Breast epithelium (tissue), 4 donors: ENCODE measurements around the gene MRPS15. TPM values are rescaled to one million over a fixed set of nuclear protein-coding genes. Genes with fewer than 3 reads are reported as not detected.

Experiments used
- DNase-seq, 2 donors: peaks; one replicate each; pipeline ENCODE4 v3.0.0-alpha.2; 2019; ENCODE audit warnings: low spot score in 2 of 2
- H3K27ac ChIP-seq, 2 donors: fragments of 200-600 bp; sonication (generic) in 1 of 2; one replicate each; pipeline ENCODE4 v1.5.1; 2016 to 2019; ENCODE audit warnings: mild to moderate bottlenecking in 1 of 2
- H3K27me3 ChIP-seq, 2 donors: fragments of 200-600 bp; sonication (generic) in 1 of 2; one replicate each; pipeline versions ENCODE4 v1.5.1 to v1.6.0; 2017 to 2019; ENCODE audit warnings: control low read depth in 1 of 2, mild to moderate bottlenecking in 1 of 2
- H3K36me3 ChIP-seq: fragments of 200-600 bp; one replicate; pipeline ENCODE4 v1.5.1; 2019
- H3K4me1 ChIP-seq, 2 donors: fragments of 200-600 bp; sonication (generic); one replicate each; pipeline ENCODE4 v1.5.1; 2016 to 2019; ENCODE audit warnings: control low read depth in 1 of 2
- H3K4me3 ChIP-seq, 3 donors: fragments of 200-600 bp; sonication (generic); 1 replicate in 2 of 3; 2 replicates in 1 of 3; pipeline ENCODE4 v1.5.1; 2016 to 2019; ENCODE audit warnings: mild to moderate bottlenecking in 3 of 3, moderate library complexity in 2 of 3
- H3K9me3 ChIP-seq, 2 donors: fragments of 200-600 bp; sonication (generic) in 1 of 2; one replicate each; pipeline ENCODE4 v1.5.1; 2016 to 2019; ENCODE audit warnings: control low read depth in 1 of 2
- POLR2A ChIP-seq: fragments of 450-650 bp; IDR thresholded peaks from one replicate; pipeline ENCODE4 v1.6.1; 2016; ENCODE audit warnings: antibody characterized with exemption, mild to moderate bottlenecking, moderate library complexity
- POLR2AphosphoS5 ChIP-seq, 3 donors: sonication (generic); formaldehyde crosslinking; IDR thresholded peaks; one replicate each; pipeline ENCODE4 v1.6.1; 2017; ENCODE audit warnings: antibody characterized with exemption in 3 of 3
- intact Hi-C: fragments of 100-400 bp; cut with DNase I; formaldehyde crosslinking; loops from one replicate; pipeline ENCODE4 v1.15.1; 2023; ENCODE audit warnings: low total_unique reads
- total RNA-seq, 3 donors: library from RNA; depleted of rRNA; stranded (reverse); fragments of >200 nt; gene quantifications; one replicate each; pipeline ENCODE4 v1.1.0, GENCODE V29; 2016
- TF ChIP-seq, protein P1 (sequence below), 3 donors: fragments of 450-650 bp; IDR thresholded peaks; one replicate each; pipeline ENCODE4 v1.5.1; 2016 to 2017; ENCODE audit warnings: antibody characterized with exemption in 3 of 3, mild to moderate bottlenecking in 3 of 3, moderate library complexity in 3 of 3

MRPS15 gene
- total RNA-seq, 3 donors from 2014 or later = 72.9 to 99.1 (median 79.3) TPM

DNA sequence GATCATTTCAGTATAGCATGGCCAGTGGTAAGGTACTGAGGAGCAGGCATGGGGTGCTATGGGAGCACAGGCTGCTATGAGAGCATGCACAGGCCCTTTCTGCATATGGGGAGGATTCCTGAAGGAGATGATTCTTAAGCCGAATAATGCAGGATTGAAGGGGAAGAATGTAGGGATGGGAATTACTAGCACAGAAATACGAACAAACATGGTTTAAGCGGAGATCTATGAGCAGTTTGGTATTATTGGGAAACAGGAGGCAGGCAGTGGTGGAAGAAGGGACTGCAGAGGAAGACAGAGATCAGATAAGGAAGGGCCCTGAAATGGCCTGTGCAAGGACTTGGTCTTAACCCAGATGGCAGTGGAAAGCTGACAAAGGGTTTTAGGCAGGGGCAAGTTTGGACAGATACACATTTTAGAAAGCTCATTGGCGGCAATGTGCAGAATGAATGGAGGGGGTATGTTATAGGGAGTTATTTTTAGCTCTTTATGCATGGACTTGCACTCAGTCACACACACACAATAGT is 15.6 kb downstream of the MRPS15 start:
- no peaks in the 10 kb centered on the region for H3K9me3 ChIP-seq
- no peak for DNase-seq
- H3K4me1 ChIP-seq = no peaks in the 10 kb centered on the region
- H3K27ac ChIP-seq = no peak overlapping the region
- H3K27me3 ChIP-seq = no peaks in the 10 kb centered on the region
- TF ChIP-seq POLR2A = no peak
- no peak for TF ChIP-seq POLR2AphosphoS5 (IDR thresholded peaks at IDR 0.05)
- TF ChIP-seq, protein P1, sequence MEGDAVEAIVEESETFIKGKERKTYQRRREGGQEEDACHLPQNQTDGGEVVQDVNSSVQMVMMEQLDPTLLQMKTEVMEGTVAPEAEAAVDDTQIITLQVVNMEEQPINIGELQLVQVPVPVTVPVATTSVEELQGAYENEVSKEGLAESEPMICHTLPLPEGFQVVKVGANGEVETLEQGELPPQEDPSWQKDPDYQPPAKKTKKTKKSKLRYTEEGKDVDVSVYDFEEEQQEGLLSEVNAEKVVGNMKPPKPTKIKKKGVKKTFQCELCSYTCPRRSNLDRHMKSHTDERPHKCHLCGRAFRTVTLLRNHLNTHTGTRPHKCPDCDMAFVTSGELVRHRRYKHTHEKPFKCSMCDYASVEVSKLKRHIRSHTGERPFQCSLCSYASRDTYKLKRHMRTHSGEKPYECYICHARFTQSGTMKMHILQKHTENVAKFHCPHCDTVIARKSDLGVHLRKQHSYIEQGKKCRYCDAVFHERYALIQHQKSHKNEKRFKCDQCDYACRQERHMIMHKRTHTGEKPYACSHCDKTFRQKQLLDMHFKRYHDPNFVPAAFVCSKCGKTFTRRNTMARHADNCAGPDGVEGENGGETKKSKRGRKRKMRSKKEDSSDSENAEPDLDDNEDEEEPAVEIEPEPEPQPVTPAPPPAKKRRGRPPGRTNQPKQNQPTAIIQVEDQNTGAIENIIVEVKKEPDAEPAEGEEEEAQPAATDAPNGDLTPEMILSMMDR (IDR thresholded peaks at IDR 0.05) = no peak
- no peak overlapping the region for H3K4me3 ChIP-seq
- intact Hi-C loops = no loop called here
- no peaks in the 10 kb centered on the region for H3K36me3 ChIP-seq

DNA sequence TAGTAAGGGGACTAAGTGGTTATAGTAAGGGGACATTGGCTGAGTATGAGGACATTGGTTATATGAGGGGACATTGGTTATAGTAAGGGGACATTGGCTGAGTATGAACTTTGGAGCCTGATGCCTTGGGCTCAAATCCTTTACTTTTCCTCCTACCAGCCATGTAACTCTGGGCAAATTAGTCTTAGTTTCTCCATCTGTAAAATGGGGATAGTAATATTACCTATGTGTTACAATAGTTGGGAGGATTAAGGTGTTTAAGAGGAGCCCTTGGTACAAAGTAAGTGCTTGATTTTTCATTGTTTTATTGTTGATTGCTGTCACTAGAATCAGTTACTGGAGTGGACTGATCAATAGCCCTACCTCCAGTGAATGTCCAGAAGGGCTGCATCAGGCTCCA is 16.7 kb downstream of the MRPS15 start:
- Histone ChIP-seq H3K4me3 (no peak overlapping the region), H3K27me3 (no peaks in the 10 kb centered on the region), H3K36me3 (no peaks in the 10 kb centered on the region), H3K4me1 (no peaks in the 10 kb centered on the region), H3K9me3 (no peaks in the 10 kb centered on the region), H3K27ac (no peak overlapping the region)
- DNase-seq = no peak
- TF ChIP-seq POLR2AphosphoS5 (IDR thresholded peaks at IDR 0.05) (no peak), POLR2A (no peak)
- TF ChIP-seq, protein P1 (IDR thresholded peaks at IDR 0.05) = no peak
- intact Hi-C loops = no loop called here

- intact Hi-C loops = no loop called here
- H3K4me3 ChIP-seq = no peak overlapping the region
- TF ChIP-seq, protein P1 (IDR thresholded peaks at IDR 0.05) = no peak
- TF ChIP-seq POLR2AphosphoS5 (IDR thresholded peaks at IDR 0.05) = no peak
- no peak for TF ChIP-seq POLR2A
- H3K36me3 ChIP-seq = no peaks in the 10 kb centered on the region
- H3K27me3 ChIP-seq = no peaks in the 10 kb centered on the region
- no peak for DNase-seq
- no peak overlapping the region for H3K27ac ChIP-seq
- no peaks in the 10 kb centered on the region for H3K4me1 ChIP-seq
- H3K9me3 ChIP-seq = no peaks in the 10 kb centered on the region
Measured at GRCh38 chr1:36446746-36447145, 17.4 kb downstream of the MRPS15 start.

DNA sequence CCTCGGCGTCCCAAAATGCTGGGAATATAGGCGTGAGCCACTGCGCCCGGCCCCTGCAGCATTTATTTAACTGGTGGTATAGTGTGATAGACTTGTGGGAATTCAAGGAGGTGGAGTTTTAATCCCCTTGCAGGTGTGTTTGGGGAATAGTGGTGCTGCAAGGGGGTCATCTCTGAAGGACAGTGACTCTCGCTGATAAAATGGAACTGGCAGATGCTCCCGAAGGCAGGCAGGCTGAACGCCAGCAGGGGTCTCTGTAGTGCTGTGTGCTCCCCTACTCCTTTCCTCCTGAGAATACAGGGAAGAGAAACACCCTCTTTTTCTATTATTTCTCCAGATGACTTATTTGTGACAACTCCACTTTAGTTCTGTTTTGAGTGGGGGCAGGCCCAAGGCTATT is 17.9 kb downstream of the MRPS15 start:
- no peaks in the 10 kb centered on the region for H3K9me3 ChIP-seq
- H3K4me3 ChIP-seq = no peak overlapping the region
- no peak for TF ChIP-seq POLR2A
- TF ChIP-seq POLR2AphosphoS5 (IDR thresholded peaks at IDR 0.05) = no peak
- TF ChIP-seq, protein P1 (IDR thresholded peaks at IDR 0.05) = no peak
- H3K27me3 ChIP-seq = no peaks in the 10 kb centered on the region
- intact Hi-C loops = no loop called here
- H3K36me3 ChIP-seq = no peaks in the 10 kb centered on the region
- H3K27ac ChIP-seq = no peak overlapping the region
- H3K4me1 ChIP-seq = no peaks in the 10 kb centered on the region
- DNase-seq = no peak

DNA sequence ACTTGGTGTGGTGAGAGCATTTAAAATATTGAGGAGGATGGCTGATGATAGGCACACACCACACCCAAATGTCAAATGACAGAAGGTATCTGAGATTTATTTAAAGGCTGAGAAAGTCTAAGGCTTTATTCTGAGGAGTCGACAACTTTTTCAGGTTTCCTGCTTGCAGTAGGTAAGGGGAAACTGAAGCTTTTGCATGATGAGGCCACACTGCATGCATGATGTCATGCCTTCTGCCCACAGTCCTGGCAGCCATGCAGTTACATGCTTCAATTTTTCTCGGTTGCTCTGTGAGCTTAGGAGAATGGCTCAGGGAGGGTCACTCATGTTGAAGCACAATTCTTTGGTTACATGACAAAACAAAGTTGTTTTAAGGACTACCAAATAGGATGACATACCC is 20.9 kb downstream of the MRPS15 start:
- Histone ChIP-seq H3K27ac (no peak overlapping the region), H3K9me3 (no peaks in the 10 kb centered on the region), H3K36me3 (no peaks in the 10 kb centered on the region), H3K27me3 (no peaks in the 10 kb centered on the region), H3K4me1 (no peaks in the 10 kb centered on the region), H3K4me3 (no peak overlapping the region)
- DNase-seq = no peak
- no peak for TF ChIP-seq POLR2A
- TF ChIP-seq, protein P1 (IDR thresholded peaks at IDR 0.05) = no peak
- no peak for TF ChIP-seq POLR2AphosphoS5 (IDR thresholded peaks at IDR 0.05)
- intact Hi-C loops = no loop called here
